SW480 (cell line): ENCODE results near the gene RAPGEF1.
"Not testable (repeated sequence)": the region's sequence is repeated elsewhere in the genome, so short reads cannot be mapped to it uniquely, and the experiment has no call there.

Source experiments
- DNase-seq: peaks from one replicate; pipeline ENCODE4 v3.0.0-alpha.2; 2016; ENCODE audit warnings: low spot score

The RAPGEF1 gene

DNA sequence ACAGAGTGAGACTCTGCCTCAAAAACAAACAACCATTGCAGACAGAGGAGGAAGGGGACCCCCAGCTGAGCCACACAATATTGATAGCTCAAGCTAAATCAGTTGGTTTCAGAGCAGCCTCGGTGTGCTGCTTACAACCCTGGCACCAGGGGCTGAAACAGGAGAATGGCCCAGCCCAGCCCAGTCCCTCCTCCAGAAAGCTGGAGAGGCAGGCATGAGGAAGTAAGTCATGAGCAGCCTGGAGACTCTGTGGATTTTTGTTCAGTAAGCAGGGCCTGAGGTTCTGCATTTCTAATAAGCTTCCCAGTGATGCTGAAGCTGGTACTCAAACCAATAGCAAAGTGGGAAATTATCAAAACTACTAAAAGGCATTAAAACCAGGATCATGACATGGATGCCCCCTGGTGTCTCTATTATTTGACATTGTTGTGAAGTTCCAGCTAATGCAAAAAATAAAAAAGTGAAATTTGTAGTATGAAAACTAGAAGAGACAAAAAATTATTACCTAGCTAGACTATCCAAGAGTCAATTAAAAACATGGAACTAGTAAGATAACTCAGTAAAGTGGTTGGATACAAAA is 180.4 kb downstream of the RAPGEF1 start:
- DNase-seq, result no peak

GRCh38 chr9:131557855-131558548 is 181.9 kb downstream of the RAPGEF1 start:
- no peak for DNase-seq

- DNase-seq, result no peak
Observed at GRCh38 chr9:131555841-131556673, 183.8 kb downstream of the RAPGEF1 start.

DNA sequence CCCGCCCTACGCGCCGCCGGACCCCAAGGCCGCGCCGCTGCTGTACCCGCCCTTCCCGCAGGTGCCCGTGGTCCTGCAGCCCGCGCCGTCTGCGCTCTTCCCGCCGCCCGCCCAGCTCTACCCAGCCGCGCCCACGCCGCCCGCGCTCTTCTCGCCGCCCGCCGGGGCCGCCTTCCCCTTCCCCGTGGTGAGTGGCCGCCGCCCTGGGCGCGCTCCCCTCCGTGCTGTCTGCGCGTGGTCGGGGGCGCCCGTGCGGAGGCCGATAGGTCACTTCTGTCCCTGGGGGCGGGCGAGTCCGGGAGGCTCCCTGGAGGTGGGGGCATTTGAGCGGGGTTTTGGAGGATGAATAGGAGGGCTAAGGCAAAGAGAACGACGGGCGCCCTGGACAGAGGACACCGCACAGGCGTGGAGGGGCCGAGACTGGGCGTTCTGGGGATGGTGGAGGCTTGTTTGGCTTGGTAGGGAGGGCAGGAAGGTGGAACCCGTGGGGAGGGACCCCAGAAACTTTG is 185.0 kb downstream of the RAPGEF1 start:
- DNase-seq, result no peak

DNA sequence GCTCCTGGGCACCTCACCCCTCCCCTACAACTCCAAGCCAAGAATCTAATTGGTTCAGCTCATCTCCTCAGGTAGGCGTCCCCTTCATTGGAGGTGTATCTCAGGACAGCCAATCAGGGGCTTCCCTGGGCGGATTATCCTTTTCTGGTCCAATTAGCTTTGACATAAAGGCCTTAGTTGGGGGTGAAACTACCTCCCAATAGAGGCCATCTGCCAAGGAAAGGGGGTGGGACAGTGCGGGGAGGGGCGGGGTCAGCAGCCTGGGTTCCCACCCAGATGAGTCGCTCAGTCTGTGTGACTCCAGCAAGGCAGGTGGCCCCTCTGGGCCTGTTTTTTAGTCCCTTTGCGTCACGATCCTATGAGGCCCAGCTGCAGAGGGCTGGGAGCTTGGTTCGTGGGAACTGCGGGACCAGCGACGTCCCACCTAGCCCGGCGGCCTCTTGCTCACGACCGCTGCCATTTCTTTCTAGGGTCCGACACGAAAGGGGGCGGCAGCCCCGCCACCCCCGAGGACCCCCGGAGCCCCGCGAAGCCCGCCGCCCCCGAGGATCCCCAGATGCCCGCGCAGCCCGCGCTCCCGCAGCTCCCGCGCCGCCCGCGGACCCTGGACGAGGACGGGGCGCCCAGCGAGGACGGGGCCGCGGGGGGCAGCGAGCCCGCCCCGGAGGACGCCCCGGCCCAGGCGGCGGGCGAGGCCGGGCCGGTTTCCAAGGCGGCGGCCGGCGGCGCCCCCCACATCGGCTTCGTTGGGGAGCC is 185.6 kb downstream of the RAPGEF1 start:
- no peak for DNase-seq

GRCh38 chr9:131552030-131552429 is 187.8 kb downstream of the RAPGEF1 start:
- no peak for DNase-seq

- not testable (repeated sequence) for DNase-seq
Observed at GRCh38 chr9:131550465-131550864, 189.4 kb downstream of the RAPGEF1 start.

GRCh38 chr9:131549186-131549585 is 190.7 kb downstream of the RAPGEF1 start:
- DNase-seq, result not testable (repeated sequence)

GRCh38 chr9:131546336-131547084 is 193.4 kb downstream of the RAPGEF1 start:
- peak; percentile 52 for DNase-seq

DNA sequence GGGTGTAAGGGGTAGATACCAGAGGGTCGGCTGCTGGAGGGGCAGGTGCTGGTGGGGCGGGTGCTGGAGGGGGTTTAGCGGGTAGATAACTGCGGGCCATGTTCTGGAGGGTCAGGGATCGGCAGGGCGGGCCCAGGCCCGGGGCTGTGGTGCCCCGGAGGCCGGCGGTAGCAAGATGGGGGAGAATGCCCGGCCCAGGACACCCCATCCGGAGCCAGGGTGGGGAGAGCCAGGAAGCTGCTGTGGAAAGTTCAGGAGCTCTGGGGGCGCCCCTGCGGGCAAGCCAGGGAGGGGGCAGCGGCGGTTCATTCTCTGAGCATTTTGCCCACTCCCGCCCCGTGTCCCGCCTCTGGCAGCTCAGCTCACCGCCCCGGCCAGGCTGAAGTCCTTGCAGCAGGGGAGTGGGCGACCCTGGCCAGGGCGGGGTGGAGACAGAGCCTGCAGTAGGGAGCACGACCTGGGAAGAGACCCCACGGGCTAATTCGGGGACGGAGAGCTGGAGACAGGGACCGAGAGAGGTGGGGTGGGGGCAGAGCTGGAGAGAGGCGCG is 194.0 kb downstream of the RAPGEF1 start:
- no peak for DNase-seq

- peak; percentile 67 for DNase-seq
Observed at GRCh38 chr9:131545003-131545785, 194.7 kb downstream of the RAPGEF1 start, which contains the start of gene PRRT1B. Gene PRRT1B, plus strand, starts transcription at chr9:131545523. Its CDS starts 93 bp downstream, at chr9:131545616.

DNA sequence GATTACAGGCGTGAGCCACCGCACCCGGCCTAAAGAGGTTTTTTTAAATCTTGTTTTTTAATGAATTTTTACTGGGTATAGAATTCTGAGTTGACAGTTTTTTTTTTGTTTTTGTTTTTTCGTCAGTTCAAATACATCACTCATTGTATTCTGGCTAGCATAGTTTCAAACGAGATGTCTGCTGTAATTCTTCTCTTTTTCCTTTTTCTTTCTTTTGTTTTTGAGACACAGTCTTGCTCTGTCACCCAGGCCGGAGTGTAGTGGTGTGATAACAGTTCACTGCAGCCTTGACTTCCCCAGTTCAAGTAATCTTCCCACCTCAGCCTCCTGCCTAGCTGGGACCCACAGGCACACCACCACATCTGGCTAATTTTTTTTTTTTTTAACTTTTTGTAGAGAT is 196.7 kb downstream of the RAPGEF1 start:
- no peak for DNase-seq

GRCh38 chr9:131539223-131539923 is 200.5 kb downstream of the RAPGEF1 start:
- no peak for DNase-seq

GRCh38 chr9:131537946-131538345 is 201.9 kb downstream of the RAPGEF1 start:
- DNase-seq, result no peak

- DNase-seq, result no peak
Observed at GRCh38 chr9:131534721-131535237, 205.1 kb downstream of the RAPGEF1 start.

DNA sequence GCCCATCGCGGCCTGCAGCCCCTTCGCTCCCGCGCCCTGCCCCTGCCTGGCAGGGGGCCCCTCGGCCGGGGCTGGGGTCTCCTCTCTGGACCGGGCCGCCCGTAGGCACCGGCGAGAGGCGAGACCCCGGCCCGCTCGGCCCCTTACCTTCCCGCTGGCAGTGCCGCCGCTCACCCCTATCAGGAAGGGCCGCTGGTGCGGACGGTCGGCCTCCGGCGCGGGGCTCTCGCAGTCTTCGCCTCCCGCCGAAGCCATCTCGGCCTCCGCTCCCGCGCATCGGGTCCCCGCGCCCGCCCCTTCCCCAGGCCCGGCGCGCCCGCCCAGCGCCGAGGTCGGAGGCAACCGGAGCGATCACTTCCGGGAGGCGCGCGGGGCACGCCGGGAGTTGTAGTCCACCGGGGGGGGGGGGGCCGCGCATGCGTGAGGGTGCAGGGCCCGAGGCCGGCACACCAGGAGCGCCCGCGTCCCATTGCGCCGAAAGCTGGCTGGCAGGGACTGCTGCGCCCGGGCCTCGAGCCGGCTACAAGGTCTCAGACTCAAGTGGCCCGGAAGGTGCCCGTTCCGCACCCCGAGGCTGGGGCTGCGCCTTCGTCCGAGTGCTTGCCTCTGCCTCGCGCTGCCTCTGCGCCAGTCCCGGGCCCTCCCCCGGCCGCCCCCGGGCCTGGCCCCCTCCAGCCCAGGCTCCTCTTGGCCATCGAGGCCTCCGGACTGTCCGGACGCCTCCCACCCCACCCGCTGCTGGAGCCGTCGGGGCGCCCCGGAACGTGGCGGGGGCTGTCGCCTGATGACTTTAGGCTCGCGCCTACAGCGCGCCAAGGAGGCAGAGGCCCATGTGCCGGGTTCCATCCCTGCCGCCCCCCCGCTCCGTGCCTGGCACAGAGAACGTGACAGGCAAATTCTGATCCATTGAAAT is 208.7 kb downstream of the RAPGEF1 start, which contains the start of gene UCK1:
Gene UCK1, minus strand, starts transcription at position 344 of the 913 bp plus-strand sequence. Its CDS starts 89 bp downstream, at position 255.
- DNase-seq, result peak; percentile 67

- peak; percentile 33 for DNase-seq
Observed at GRCh38 chr9:131530546-131530919, 209.3 kb downstream of the RAPGEF1 start.
